Activated naive CD4-positive, alpha-beta T cell (primary cell): Measurements from ENCODE around the gene SMO.
"Not testable (repeated sequence)": the region's sequence is repeated elsewhere in the genome, so short reads cannot be mapped to it uniquely, and the experiment has no call there.

Experiments
- DNase-seq, 4 experiments: peaks; one replicate each; lab custom pipeline; 2025; lab: John Stamatoyannopoulos, UW

Gene SMO

GRCh38 chr7:129169686-129170440 lies 18.6 kb upstream of the SMO start:
- peak in 1 of 4 experiments; percentile 2 for DNase-seq

GRCh38 chr7:129170441-129171021 lies 17.9 kb upstream of the SMO start:
- no peak for DNase-seq

GRCh38 chr7:129173861-129174260 lies 14.6 kb upstream of the SMO start:
- not testable (repeated sequence) for DNase-seq

- DNase-seq = no peak
Observed at GRCh38 chr7:129176916-129177710, 11.3 kb upstream of the SMO start.

- no peak for DNase-seq
Observed at GRCh38 chr7:129184981-129185670, 3.3 kb upstream of the SMO start.

- no peak for DNase-seq
Observed at GRCh38 chr7:129186749-129187260, 1.6 kb upstream of the SMO start.

- no peak for DNase-seq
Observed at GRCh38 chr7:129187681-129188371, 607 bp upstream of the SMO start.

- DNase-seq = no peak
Observed at GRCh38 chr7:129188892-129189660, 643 bp downstream of the SMO start.

GRCh38 chr7:129189661-129190310 lies 1.4 kb downstream of the SMO start:
- no peak for DNase-seq

GRCh38 chr7:129191272-129191671 lies 2.8 kb downstream of the SMO start:
- no peak for DNase-seq

GRCh38 chr7:129193892-129194291 lies 5.5 kb downstream of the SMO start:
- DNase-seq = no peak

- DNase-seq = no peak
Observed at GRCh38 chr7:129197771-129198170, 9.3 kb downstream of the SMO start.

- DNase-seq = no peak
Observed at GRCh38 chr7:129199406-129199805, 11.0 kb downstream of the SMO start.

- no peak for DNase-seq
Observed at GRCh38 chr7:129202058-129202777, 13.8 kb downstream of the SMO start.

- no peak for DNase-seq
Observed at GRCh38 chr7:129203050-129203741, 14.8 kb downstream of the SMO start.

GRCh38 chr7:129205126-129205818 lies 16.8 kb downstream of the SMO start:
- no peak for DNase-seq

GRCh38 chr7:129205987-129206785 lies 17.8 kb downstream of the SMO start:
- no peak for DNase-seq
